ENCODE data around the gene KLHL3. TPM values are rescaled to one million over a fixed set of nuclear protein-coding genes. Genes with fewer than 3 reads are reported as not detected.
"Not testable (repeated sequence)": the region's sequence is repeated elsewhere in the genome, so short reads cannot be mapped to it uniquely, and the experiment has no call there.

KLHL3 gene
- total RNA-seq, 3 donors from 2014 or later: 4.2 to 6.7 (median 5.4) TPM

DNA sequence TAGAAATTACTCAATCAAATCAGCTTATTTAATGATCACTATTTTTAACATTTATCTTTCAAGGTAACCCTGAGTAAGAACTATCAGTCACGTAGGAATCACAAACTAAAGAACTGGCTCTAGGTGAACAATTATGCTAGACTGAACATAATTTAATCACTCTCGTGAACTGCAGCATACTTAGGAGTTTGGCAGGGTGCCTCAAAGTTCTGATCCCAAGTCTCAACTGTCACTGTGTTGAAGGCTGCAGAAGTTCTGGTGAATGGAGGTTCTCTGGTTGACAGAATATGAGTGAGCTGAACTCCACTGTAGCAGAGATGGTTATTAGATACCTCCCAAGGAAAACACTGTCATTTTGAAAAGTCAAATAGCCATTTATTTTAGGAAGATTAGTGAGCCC is 89.1 kb downstream of the KLHL3 start:
- ATAC-seq (no peak), DNase-seq (no peak)
- no peaks in the 10 kb centered on the region for H3K36me3 ChIP-seq (ENCODE audit: low read depth)
- H3K4me1 ChIP-seq (ENCODE audit: low read depth): no peaks in the 10 kb centered on the region
- intact Hi-C loops (cut with DNase I, micrococcal nuclease): no loop called here
- H3K9me3 ChIP-seq: no peaks in the 10 kb centered on the region
- TF ChIP-seq, protein P1, sequence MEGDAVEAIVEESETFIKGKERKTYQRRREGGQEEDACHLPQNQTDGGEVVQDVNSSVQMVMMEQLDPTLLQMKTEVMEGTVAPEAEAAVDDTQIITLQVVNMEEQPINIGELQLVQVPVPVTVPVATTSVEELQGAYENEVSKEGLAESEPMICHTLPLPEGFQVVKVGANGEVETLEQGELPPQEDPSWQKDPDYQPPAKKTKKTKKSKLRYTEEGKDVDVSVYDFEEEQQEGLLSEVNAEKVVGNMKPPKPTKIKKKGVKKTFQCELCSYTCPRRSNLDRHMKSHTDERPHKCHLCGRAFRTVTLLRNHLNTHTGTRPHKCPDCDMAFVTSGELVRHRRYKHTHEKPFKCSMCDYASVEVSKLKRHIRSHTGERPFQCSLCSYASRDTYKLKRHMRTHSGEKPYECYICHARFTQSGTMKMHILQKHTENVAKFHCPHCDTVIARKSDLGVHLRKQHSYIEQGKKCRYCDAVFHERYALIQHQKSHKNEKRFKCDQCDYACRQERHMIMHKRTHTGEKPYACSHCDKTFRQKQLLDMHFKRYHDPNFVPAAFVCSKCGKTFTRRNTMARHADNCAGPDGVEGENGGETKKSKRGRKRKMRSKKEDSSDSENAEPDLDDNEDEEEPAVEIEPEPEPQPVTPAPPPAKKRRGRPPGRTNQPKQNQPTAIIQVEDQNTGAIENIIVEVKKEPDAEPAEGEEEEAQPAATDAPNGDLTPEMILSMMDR (IDR thresholded peaks at IDR 0.05): no peak
- no peak overlapping the region for H3K4me3 ChIP-seq

DNA sequence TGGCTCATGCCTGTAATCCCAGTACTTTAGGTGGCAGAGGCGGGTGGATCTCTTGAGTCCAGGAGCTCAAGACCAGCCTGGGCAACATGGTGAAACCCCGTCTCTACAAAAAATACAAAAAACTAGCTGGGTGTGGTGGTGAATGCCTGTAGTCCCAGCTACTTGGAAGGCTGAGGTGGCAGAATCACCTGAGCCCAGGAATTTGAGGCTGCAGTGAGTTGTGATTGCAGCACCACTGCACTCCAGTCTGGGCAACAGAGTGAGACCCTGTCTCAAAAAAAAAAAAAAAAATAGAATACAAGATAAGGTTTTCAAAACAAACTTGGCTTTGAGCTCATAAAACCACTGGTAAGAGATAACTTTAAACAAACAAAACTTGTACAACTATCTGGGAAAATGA is 92.8 kb downstream of the KLHL3 start:
- ATAC-seq; H3K9me3 ChIP-seq; H3K36me3 ChIP-seq (ENCODE audit: low read depth); H3K4me1 ChIP-seq (ENCODE audit: low read depth); H3K4me3 ChIP-seq; DNase-seq; intact Hi-C loops (cut with DNase I, micrococcal nuclease): not testable (repeated sequence)

DNA sequence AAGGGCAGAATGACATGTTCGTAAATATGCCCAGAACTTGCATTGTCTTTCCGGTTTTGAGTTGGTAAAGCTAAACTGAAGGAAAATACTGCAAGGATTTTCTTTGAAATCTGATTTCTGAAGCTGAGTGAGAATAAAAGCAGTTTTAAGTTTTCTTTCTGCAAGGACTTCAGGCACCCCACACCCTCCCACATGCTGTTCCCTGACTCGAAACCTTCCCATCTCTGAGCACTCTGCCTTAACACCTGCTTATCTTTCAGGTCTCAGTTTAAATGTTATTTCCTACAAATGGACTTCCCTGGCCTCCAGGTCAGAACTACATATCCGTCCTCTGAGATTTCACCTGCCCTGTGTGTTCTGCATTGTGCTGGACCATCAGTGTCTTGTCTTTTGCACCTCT is 93.8 kb downstream of the KLHL3 start:
- Histone ChIP-seq H3K36me3 (ENCODE audit: low read depth) (no peaks in the 10 kb centered on the region), H3K9me3 (no peaks in the 10 kb centered on the region), H3K4me3 (no peak overlapping the region), H3K4me1 (ENCODE audit: low read depth) (no peaks in the 10 kb centered on the region)
- TF ChIP-seq, protein P1 (IDR thresholded peaks at IDR 0.05): no peak
- DNase-seq (no peak), ATAC-seq (no peak)
- intact Hi-C loops (cut with DNase I, micrococcal nuclease): no loop called here

DNA sequence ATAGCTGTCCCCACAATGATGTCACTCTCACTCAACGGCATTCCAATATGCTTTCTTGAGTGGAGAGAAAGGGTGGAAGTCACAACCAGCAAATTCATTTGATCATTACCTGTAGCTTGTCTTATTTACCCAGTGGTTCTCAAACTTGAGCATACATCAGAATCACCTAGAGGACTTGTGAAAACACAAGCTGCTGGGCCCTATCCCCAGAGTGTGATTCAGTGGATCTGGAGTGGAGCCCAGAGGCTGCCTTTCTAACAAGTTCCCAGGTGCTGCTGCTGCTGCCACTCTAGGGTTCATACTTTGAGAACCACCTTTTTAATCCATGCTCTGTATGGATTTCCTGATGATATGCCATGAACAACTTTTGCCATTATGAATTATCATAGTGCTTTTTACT is 94.7 kb downstream of the KLHL3 start:
- Histone ChIP-seq H3K36me3 (ENCODE audit: low read depth) (no peaks in the 10 kb centered on the region), H3K4me3 (no peak overlapping the region), H3K4me1 (ENCODE audit: low read depth) (no peaks in the 10 kb centered on the region), H3K9me3 (no peaks in the 10 kb centered on the region)
- ATAC-seq: no peak
- TF ChIP-seq, protein P1 (IDR thresholded peaks at IDR 0.05): no peak
- intact Hi-C loops (cut with DNase I, micrococcal nuclease): no loop called here
- DNase-seq: no peak

DNA sequence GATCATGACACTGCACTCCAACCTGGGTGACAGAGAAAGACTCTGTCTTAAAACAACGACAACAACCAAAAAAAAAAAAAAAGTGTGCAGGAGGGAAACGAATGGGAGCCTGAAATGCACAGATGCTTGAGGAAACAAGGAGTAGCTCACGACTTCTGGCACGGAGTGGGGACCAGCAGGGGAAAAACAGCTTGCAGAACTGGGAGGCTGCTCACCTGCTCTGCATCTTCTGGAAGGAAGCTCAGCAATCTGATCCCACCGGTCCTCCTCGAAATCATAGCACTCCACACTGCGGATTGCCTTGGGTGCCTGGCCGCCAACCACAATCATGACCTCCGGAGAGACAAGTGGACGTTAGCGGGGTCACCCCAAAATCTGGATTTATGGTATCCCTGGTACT is 96.2 kb downstream of the KLHL3 start:
- TF ChIP-seq, protein P1 (IDR thresholded peaks at IDR 0.05): no peak
- intact Hi-C loops (cut with DNase I, micrococcal nuclease): loop anchor here in 1 of 2 donors (10.0 kb wide), 1 partner anchor 95 kb away; the partner anchor contains the start of gene KLHL3
- H3K4me3 ChIP-seq: no peak overlapping the region
- no peaks in the 10 kb centered on the region for H3K36me3 ChIP-seq (ENCODE audit: low read depth)
- no peaks in the 10 kb centered on the region for H3K9me3 ChIP-seq
- no peak for ATAC-seq
- H3K4me1 ChIP-seq (ENCODE audit: low read depth): no peaks in the 10 kb centered on the region
- no peak for DNase-seq

DNA sequence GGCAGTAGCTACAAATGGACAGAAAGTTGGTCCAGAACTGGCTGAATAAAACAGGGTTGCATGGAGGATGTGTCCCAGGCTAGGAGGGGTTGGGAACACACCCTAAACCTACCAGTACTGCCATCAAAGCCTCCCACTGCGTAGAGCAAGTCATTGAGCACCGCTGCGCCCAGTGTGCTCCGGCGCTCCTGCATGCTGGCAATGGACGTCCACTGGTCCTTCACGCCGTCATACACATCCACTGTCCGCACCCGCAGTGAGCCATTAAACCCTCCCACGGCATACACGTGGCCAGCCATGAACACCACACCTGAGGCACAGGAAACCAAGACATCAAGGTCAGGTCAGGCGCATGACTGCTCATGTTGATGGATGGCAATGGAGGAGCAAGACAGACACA is 97.0 kb downstream of the KLHL3 start:
- Histone ChIP-seq H3K4me3 (no peak overlapping the region), H3K4me1 (ENCODE audit: low read depth) (no peaks in the 10 kb centered on the region), H3K36me3 (ENCODE audit: low read depth) (no peaks in the 10 kb centered on the region), H3K9me3 (no peaks in the 10 kb centered on the region)
- DNase-seq (no peak), ATAC-seq (no peak)
- intact Hi-C loops (cut with DNase I, micrococcal nuclease): loop anchor here in 1 of 2 donors (10.0 kb wide), 1 partner anchor 96 kb away; the partner anchor contains the start of gene KLHL3
- TF ChIP-seq, protein P1 (IDR thresholded peaks at IDR 0.05): no peak

Data from mucosa of descending colon (tissue), 3 donors.